HG03342 (cell line): ENCODE data around the gene FARP2.
"Not testable (repeated sequence)": the region's sequence is repeated elsewhere in the genome, so short reads cannot be mapped to it uniquely, and the experiment has no call there.

ENCODE experiments used
- ATAC-seq: cut with Tn5 transposase; IDR thresholded peaks from one replicate; pipeline ENCODE4 v1.9.1; 2021; ENCODE audit warnings: mild to moderate bottlenecking, moderate library complexity; ENCODE audit not compliant: unreplicated experiment

The FARP2 gene

GRCh38 chr2:241393524-241394196 lies 37.6 kb downstream of the FARP2 start:
- ATAC-seq, result no peak

- not testable (repeated sequence) for ATAC-seq
These were observed 40.7 kb downstream of the FARP2 start for GRCh38 chr2:241396809-241397208.

- ATAC-seq, result no peak
These were observed 44.1 kb downstream of the FARP2 start for GRCh38 chr2:241399941-241400922.

GRCh38 chr2:241408849-241409248 lies 52.8 kb downstream of the FARP2 start:
- ATAC-seq, result no peak

GRCh38 chr2:241410739-241411176 lies 54.7 kb downstream of the FARP2 start:
- no peak for ATAC-seq

- ATAC-seq, result no peak
These were observed 56.1 kb downstream of the FARP2 start for GRCh38 chr2:241412144-241412543.

- not testable (repeated sequence) for ATAC-seq
These were observed 57.4 kb downstream of the FARP2 start for GRCh38 chr2:241413501-241413900.

GRCh38 chr2:241413929-241414580 lies 58.0 kb downstream of the FARP2 start:
- ATAC-seq, result no peak

- ATAC-seq, result no peak
These were observed 59.1 kb downstream of the FARP2 start for GRCh38 chr2:241415196-241415595.

- ATAC-seq, result no peak
These were observed 61.5 kb downstream of the FARP2 start for GRCh38 chr2:241417626-241418025.

- ATAC-seq, result no peak
These were observed 65.2 kb downstream of the FARP2 start for GRCh38 chr2:241421330-241421729.

GRCh38 chr2:241421942-241422341 lies 65.9 kb downstream of the FARP2 start:
- ATAC-seq, result not testable (repeated sequence)

GRCh38 chr2:241422350-241422749 lies 66.3 kb downstream of the FARP2 start:
- ATAC-seq, result no peak

GRCh38 chr2:241423489-241423888 lies 67.4 kb downstream of the FARP2 start:
- not testable (repeated sequence) for ATAC-seq

GRCh38 chr2:241425368-241425767 lies 69.3 kb downstream of the FARP2 start:
- no peak for ATAC-seq

- ATAC-seq, result no peak
These were observed 74.1 kb downstream of the FARP2 start for GRCh38 chr2:241430178-241430577.

GRCh38 chr2:241432824-241433448 lies 76.9 kb downstream of the FARP2 start:
- no peak for ATAC-seq

- ATAC-seq, result no peak
These were observed 81.1 kb downstream of the FARP2 start for GRCh38 chr2:241437179-241437578.

- no peak for ATAC-seq
These were observed 85.4 kb downstream of the FARP2 start for GRCh38 chr2:241441492-241441891.

- no peak for ATAC-seq
These were observed 87.6 kb downstream of the FARP2 start for GRCh38 chr2:241443486-241444223.
